ENCODE data around the gene PKD2L2.
A peak's percentile ranks its signal among the peaks of the same experiment; 100 is the strongest.

PKD2L2 gene

GRCh38 chr5:137870647-137871339 is 18.5 kb upstream of the PKD2L2 start:
- TF ChIP-seq CTCF (IDR thresholded peaks at IDR 0.05; ENCODE audit: borderline replicate concordance, insufficient read depth, low read depth, low read length) = no peak
- no peak overlapping the region for H3K4me3 ChIP-seq (ENCODE audit: low read depth, low read length)

- no peak overlapping the region for H3K4me3 ChIP-seq (ENCODE audit: low read depth, low read length)
- TF ChIP-seq CTCF (IDR thresholded peaks at IDR 0.05; ENCODE audit: borderline replicate concordance, insufficient read depth, low read depth, low read length) = no peak
These were observed 17.7 kb upstream of the PKD2L2 start for GRCh38 chr5:137871571-137871970.

GRCh38 chr5:137872466-137872865 is 16.8 kb upstream of the PKD2L2 start:
- no peak for TF ChIP-seq CTCF (IDR thresholded peaks at IDR 0.05; ENCODE audit: borderline replicate concordance, insufficient read depth, low read depth, low read length)
- H3K4me3 ChIP-seq (ENCODE audit: low read depth, low read length) = no peak overlapping the region

GRCh38 chr5:137876101-137876500 is 13.2 kb upstream of the PKD2L2 start:
- TF ChIP-seq CTCF (IDR thresholded peaks at IDR 0.05; ENCODE audit: borderline replicate concordance, insufficient read depth, low read depth, low read length) = no peak
- no peak overlapping the region for H3K4me3 ChIP-seq (ENCODE audit: low read depth, low read length)

- no peak for TF ChIP-seq CTCF (IDR thresholded peaks at IDR 0.05; ENCODE audit: borderline replicate concordance, insufficient read depth, low read depth, low read length)
- H3K4me3 ChIP-seq (ENCODE audit: low read depth, low read length) = no peak overlapping the region
These were observed 8.9 kb upstream of the PKD2L2 start for GRCh38 chr5:137880313-137880712.

- peak overlapping the region; percentile 92 for H3K4me3 ChIP-seq (ENCODE audit: low read depth, low read length)
- TF ChIP-seq CTCF (IDR thresholded peaks at IDR 0.05; ENCODE audit: borderline replicate concordance, insufficient read depth, low read depth, low read length) = no peak
These were observed 1.4 kb upstream of the PKD2L2 start for GRCh38 chr5:137887831-137888230.

GRCh38 chr5:137888466-137888862 is 793 bp upstream of the PKD2L2 start:
- no peak for TF ChIP-seq CTCF (IDR thresholded peaks at IDR 0.05; ENCODE audit: borderline replicate concordance, insufficient read depth, low read depth, low read length)
- H3K4me3 ChIP-seq (ENCODE audit: low read depth, low read length) = peak overlapping the region; percentile 92
